GM19452 (cell line): Measurements from ENCODE around the gene MRPL42.
"Not testable (repeated sequence)": the region's sequence is repeated elsewhere in the genome, so short reads cannot be mapped to it uniquely, and the experiment has no call there.

ENCODE experiments used
- ATAC-seq: cut with Tn5 transposase; IDR thresholded peaks from one replicate; pipeline ENCODE4 v1.9.1; 2021; ENCODE audit not compliant: unreplicated experiment

MRPL42 gene

DNA sequence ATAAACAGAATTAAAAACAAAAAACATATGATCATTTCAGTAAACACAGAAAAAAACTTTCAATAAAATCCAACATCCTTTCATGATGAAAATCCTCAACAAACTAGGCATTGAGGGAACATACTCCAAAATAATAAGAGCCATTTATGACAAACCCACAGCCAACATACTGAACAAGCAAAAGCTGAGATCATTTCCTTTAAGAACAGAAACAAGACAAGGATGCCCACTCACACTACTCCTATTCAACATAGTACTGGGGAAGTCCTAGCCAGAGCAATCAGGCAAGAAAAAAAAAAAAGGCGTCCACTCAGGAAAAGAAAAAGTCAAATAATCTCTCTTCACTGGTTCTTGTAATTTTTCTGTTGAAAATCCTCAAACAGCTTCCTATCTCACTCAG lies 30.1 kb downstream of the MRPL42 start:
- ATAC-seq, result no peak

DNA sequence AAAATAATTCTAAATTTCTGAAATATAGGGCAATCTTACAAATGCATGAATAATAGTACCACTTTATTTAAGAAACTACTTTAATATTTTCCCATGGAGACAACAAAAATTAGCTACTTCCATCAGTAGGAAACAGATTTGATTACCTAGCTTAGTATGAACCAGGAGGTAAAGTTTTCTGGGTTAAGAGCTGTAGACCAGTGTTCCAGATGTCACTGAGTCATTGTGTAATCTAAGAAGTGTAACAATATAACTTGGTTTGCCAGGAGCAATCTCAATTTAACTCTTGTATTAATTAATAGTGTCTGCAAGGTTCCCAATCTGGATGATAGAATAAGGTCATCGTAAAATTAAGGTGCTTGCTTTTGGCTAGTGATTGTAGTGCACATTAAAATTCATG lies 31.5 kb downstream of the MRPL42 start:
- ATAC-seq, result not testable (repeated sequence)

DNA sequence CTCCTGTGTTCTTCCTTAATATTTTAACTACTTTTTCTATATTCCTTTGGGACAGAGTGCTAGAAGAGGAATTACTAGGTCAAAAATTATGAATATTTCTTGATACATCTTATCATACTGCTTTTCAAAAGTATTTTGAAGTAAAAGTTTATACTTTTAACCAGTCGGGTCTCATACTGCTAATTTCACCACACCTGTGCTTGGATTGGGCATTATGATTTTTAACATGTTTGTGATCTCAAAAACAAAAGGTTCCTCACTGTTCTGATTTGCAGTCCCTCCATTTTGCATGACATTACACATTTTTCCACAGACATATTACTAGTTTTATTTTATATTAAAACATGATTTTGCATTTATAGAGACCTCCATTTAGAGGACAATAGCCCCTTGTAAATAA lies 32.9 kb downstream of the MRPL42 start:
- ATAC-seq, result no peak

DNA sequence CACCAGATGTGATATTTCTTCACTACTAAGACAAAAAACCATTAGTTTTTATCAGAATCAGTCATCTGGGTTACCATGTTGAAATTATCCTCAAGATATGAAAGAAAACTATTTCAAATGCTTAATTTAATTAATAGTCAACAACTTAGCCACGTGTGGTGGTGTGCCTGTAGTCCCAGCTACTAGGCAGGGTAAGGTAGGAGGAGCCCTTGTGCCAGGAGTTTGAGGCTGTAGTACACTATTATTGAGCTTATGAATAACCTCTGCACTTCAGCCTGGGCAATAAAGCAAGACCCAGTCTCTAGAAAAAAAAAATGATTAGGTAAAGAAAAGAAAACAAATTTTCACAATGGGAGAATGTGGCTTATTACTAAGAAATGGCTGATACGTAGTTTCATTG lies 33.4 kb downstream of the MRPL42 start:
- no peak for ATAC-seq

DNA sequence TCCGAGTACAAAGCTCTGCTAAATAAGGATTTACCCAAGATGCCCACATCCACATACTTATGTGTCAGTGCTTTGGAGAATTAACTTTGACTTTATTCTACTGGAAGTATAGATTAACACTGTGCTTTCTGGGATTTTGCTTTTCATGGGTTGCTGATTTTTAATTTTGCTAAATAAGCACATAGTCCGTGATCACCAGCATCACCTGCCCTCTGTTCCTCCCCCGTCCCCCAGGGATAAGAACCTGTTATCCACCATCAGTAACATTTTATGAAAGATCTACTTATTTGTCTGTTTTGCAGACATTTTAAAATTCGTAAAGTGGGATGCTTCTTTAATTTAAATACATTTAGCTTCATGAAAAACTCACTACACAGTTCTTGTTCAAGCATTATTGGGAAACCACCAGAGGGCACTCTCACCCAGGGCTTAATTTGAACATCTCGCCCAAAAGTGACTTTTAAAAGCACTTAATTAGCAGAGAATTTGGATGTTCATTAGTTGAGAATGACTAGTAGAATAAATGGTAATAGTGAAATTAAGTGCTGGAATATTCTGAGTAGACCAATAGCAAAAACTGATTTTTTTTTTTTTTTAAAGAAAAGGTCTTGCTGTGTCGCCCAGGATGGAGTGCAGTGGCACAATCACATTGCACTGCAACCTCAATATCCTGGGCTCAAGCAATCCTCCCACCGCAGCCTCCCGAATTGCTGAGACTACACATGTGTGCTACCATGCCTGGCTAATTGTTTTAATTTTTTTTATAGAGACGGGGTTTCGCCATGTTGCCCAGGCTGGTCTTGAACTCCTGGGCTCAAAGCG lies 35.7 kb downstream of the MRPL42 start:
- ATAC-seq, result no peak

DNA sequence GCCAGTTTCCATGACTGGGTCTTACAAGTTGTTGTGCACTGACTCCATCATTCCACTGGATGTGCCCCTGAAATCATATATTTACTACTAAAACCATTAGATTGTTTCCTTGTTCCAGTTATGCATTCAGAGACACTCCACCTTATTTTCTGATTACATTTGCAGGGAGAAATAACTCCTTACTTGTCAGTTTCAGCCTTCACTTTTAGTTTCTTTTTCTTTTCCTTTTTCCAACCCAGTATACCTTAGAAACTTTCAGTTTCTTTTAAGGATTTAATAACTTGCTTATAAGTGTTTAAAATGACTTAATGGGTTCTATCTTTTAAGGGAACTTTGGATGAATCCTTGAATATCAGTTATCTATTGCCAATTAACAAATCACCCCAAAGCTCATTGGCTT lies 39.9 kb downstream of the MRPL42 start:
- no peak for ATAC-seq

DNA sequence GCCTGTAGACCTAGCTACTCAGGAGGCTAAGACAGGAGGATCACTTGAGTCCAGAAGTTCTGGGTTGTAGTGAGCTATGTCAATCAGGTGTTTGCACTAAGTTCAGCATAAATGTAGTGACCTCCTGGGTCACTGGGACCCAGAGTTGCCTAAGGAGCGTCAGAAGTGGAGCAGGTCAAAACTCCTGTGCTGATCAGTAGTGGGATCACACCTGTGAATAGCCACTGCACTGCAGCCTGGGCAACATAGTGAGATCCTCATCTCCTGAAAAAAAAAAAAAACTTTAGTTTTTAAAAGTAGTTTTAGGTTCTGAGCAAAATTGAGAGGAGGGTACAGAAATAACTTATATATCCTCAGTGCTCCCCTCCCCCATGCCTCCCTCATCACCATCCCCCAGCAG lies 42.2 kb downstream of the MRPL42 start:
- no peak for ATAC-seq

DNA sequence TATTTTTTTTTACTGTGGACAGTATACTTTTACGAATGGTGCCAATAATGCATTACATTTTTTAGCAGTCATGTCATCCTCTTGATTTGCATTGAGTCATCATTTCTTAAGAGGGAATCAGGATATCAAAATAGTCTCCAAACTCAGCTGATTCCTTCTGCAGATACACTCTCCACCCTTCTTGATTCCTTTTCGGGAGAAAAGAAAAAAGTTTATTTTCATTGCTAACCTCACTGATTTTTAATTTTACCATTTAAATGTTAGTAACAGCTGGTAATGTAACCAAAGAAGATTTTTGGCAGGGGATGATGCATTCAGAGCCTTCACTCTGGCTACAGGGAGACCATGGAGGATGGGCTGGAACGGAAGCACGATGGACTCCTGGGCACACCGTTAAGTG lies 47.5 kb downstream of the MRPL42 start:
- no peak for ATAC-seq

DNA sequence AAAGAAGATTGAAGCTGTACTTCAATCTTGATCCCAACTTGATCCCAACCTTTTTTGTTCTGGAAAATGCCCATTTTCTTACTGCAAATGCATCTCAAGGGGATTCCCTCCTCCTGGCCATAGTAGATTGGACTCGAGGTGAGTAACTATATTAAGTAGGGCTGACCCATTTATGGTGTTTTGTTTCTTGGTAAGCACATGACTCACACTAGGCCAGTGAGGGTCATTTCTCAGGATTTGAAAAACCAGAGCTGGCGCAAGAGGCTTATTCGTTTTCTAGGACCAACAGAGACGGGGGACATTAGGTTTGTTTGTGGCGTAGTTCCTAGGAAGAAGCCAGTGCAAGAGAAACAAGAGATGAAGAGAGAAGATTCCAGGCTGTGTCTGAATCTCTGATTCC lies 51.4 kb downstream of the MRPL42 start:
- no peak for ATAC-seq

DNA sequence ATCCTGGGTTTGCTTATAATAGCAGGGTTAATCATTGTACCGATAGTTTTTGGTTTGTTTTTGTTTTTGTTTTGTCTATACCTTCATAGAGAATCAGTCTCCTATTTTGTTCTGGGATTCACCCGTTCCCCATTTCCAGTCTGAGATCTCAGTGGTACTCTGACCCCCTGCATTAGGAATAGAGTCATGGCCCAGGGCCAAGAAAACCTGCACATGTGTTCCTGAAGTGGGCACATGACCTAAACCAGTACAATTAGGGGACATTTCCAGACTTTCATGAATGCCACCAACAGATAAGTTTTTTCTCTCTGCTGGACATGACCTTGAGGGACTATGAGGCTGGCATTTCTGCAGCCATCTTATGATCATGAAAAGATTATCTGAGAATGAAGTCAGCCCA lies 52.5 kb downstream of the MRPL42 start:
- no peak for ATAC-seq

DNA sequence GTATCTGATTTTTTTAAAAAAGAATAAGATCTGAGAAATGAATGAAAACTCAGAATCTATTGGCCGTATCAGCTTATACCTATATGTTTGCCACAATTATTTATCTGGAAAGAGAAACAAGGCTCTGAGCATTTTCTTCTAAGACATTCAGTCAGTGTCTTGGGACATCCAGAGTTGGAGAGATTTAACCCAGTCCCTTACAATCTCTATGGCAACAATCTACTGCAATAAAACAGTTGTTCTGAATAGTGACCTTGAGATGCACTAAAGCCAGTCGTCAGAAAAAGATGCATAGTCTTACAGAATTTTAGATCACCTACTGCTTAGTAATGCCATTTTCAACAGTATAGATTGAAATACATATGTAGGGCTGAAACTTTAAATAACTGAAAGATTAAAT lies 53.1 kb downstream of the MRPL42 start:
- no peak for ATAC-seq

DNA sequence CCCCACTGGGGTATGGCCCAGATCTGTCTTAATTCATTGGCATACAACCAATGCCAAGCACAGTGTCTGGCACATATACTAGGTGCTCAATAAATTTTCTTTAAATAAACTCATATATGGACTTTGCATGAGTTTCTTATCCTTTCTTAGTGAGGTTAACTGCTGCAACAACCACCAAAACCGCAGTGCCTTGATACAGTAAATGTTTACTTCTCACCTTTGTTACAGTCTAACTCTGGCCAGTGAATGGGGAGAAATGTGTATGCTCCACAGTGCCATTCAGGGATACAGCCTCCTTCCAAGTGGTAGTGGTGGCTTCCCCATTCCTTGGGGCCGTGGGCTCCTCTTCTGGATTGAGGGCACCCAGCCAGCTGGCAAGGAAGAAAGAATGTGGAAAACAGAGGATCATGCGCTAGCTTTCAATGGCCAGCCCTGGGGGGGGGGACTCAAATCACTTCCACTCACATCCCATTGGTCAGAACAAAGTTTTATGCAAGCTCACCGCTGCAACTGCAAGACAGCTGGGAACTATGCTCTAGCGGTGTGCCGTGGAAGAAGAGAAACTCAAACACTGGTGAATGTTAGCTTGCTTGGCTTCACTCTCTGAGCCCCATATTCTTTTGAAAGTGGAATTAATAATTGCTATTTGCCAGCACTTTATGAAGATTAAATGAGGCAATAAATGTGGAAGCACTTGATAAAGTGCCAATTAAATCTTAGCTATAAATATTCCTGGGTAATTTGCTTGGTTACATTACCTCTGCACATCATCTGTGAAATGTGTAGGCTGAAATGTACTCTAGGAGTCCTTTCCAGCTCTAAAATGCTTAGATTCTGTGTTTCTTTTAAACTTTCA lies 54.1 kb downstream of the MRPL42 start:
- ATAC-seq, result no peak

DNA sequence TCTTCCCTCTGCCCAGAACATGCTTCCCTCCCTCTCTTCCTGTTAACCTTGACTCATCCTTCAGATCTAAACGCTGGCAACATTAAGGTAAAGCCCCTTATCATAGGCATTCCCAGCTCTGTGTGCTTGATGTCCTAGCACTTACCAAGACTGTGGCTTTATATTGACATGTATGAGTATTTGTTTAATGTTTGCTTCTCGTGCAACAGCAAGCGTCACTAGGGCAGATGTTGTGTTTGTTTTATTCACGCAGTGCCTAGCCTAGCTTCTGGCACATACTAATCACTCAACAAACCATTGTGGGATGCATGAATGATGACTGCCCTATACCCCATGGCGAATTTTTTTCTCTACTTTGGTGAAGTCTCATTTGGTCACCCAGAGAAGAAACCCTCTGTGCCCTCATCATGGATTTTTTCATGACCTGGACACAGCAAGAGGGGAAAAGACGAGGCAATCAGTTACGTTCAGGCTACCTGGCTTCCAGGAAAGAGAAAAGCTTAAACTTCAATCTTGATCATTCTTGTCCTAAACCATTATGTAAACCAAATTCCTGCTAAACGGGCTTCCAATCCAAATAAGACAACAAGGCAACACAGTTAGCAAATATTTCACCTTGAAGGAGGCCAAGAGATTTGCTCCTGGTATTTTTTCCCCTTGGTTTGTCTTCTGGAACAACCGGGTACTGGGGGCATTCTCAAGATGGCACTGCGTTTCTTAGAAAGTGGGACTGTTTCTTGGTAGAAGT lies 57.2 kb downstream of the MRPL42 start:
- ATAC-seq, result no peak

DNA sequence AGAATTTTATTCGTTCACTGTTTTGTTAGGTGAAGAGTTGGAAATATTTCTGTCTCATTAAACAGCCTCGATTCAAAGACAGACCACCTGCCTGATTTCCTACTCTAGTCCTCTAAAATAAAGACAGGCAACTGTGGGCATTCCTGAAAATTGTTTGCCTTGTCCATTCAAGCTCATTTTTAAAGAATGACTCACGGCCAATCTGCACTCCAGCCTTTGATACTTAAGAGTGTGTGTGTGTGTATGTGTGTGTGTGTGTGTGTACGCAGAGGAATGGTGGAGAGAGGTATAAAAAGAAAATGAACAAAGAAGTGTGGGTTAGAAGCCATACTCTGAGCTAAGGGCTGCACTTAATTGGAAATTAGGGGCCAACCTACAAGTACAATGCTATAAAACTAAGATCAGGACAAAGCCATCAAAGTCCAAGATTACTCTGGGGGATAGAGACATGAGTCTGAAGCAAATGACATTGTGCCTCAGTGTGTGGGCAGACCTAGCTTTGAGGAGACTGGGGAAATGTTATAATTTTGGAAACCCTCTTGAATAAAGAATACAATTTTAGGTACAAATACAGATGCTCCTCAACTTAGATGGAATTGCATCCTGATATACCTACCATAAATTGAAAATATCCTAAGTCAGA lies 59.6 kb downstream of the MRPL42 start:
- ATAC-seq, result no peak

DNA sequence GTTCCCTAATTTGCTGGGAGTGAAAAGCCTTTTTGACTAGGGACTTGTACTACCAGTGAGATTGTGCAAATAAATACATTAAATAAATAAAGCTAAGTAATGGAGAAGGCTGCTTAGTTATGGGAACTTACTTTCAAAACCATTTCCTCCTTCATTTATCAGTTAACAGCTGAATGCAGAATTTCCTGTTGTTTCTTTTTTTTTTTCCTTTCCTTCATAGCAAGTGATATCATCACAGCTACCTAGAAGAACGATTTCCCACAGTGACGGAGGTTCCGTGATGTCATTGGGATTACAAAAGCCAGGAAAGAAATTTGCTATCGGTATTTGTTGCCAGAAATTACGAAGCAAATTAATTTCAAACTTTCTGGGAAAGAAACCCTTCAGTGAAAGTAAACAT lies 63.0 kb downstream of the MRPL42 start:
- no peak for ATAC-seq

DNA sequence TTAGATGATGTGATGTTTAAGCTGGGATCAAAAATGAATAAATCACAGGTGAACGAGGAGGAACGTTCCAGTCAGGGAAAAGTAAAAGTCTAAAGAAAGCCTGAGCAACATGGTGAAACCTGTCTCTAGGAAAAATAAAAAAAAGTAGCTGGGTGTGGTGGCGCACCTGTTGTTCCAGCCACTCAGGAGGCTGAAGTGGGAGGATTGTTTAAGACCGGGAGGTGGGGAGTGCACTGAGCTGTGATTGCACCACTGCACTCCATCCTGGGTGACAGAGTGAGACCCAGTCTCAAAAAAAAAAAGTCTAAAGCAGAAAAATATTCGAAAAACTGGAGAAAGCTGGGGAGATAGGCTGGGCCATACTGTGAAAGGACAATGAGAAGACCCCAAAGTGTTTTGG lies 66.0 kb downstream of the MRPL42 start:
- no peak for ATAC-seq

DNA sequence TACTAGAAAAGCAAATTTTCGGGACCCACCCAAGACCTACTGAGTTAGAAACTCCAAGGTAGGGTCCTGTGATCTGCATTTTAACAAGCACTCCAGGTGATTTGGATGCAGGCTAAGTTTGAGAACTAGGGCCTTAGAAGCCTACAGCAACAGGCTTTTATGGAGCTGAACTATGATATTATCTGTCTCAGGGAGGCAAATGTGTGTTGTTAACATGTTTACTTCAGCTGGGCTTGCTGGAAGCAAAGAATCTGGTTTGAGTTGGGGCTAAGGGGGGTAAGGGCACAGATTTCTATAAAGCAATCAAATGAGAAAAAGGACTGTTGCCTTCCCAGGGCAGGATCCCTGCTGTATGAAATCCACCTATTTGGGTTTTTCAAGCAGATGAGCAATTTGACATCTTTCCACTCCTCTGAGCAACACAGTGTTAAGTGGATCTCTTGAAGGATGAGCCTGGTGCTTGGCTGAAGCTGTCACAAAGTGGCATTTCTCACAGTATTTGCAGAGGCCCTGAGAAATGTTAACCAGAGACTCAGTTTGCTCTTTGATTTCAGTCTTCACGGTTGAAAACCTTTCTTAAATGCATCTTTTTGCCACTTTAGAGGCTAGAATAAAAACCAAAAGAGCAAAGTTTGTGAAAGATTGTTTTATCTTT lies 68.9 kb downstream of the MRPL42 start:
- ATAC-seq, result peak; percentile 39

DNA sequence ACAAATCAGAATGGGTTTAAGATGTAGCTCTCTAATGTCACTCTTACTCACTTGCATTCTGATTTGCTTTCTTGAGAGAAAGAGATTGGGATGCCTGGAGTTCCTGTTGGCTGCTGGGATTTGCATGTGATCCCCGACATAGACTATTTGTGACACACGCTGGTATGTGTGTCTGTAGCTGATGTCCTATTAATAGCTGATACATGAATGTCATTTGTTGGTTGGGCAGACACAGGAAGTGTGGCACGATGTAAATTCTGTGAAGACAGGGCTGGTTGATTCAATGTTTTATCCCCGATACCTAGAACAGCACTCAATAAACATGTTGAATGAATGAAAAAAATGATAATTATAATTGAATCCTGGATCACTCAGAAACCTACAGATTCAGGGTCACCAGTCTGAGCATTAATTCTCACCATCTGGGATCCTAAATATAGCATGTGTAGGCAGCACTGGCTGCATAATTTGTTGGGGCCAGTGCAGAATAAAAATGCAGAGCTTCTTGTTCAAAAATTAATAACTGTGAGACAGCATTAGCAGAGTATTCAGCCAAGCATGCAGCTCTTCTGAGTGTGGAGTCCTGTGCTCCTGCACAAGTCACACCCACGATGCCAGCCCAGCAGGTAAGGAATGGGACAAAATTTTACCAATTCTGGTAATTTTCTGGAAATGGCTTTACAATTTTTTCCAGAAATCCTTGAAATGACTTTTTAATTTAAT lies 69.6 kb downstream of the MRPL42 start:
- peak; percentile 80 for ATAC-seq

DNA sequence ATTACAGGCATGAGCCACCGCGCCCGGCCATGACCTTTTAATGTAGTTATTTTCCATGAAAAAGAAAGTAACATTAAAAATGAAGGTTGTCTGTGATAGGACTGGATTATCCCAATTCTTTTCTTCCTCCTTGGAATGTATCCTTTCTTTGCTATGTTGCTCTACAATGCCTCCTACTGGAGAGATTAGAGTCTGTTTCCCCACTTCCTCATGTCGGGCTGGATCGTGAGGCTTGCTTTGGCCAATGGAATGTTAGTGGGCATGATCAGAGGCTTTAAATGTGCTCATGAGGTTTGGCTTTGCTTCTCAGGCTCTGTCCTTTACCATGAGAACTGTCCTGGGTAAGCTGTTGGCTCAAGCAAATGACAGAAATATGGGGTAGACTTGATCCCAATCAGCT lies 70.5 kb downstream of the MRPL42 start:
- ATAC-seq, result no peak

DNA sequence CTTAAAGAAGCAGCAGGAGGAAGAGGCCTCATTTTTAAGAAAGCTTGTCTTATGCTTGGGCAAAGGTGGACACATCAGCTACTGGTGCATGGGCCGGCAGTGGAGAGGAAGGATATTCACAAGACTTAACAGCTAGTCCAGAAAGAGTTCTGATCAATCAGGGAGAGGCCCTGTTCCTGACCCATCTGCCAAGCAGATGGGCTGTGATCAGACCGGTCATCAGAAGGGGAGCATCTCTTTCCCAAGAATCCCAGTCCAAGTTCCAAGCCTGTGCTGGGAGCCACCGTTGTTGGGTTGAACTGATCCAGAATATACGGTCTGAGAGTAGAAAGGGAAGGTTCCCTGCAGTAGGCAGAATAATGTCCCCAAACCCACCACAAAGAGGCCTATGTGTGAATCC lies 72.5 kb downstream of the MRPL42 start:
- ATAC-seq, result no peak
